Measurements from ENCODE around the gene GPR156. TPM values are rescaled to one million over a fixed set of nuclear protein-coding genes. Genes with fewer than 3 reads are reported as not detected.
"Not testable (repeated sequence)": the region's sequence is repeated elsewhere in the genome, so short reads cannot be mapped to it uniquely, and the experiment has no call there.

The GPR156 gene
- total RNA-seq, 1 experiment from 2014 or later, result 0.15 TPM

- H3K4me3 ChIP-seq (replicated peaks in 1 of 2; ENCODE audit: low read depth in 1 of 2, low read length in 2 of 2), result no peak overlapping the region
- H4K20me1 ChIP-seq (ENCODE audit: insufficient read depth), result no peaks in the 10 kb centered on the region; the same call in 1 of the 2 replicates
- peaks cover 3 to 15% of the 10 kb centered on the region in 2 experiments; a peak in 1 of 4 replicates for H3K36me3 ChIP-seq (ENCODE audit: control insufficient read depth in 1 of 2, insufficient read depth in 2 of 2, low read length in 2 of 2)
- H3K79me2 ChIP-seq (ENCODE audit: insufficient read depth, low read length), result no peaks in the 10 kb centered on the region
- ATAC-seq (no peak), DNase-seq (ENCODE audit: low read depth, low spot score) (no peak)
- BruUV-seq (replicated peaks), result no TSS peak
- no peak for TF ChIP-seq CBX3 (IDR thresholded peaks at IDR 0.05; ENCODE audit: low read depth)
- no peak for TF ChIP-seq SRF (IDR thresholded peaks at IDR 0.05; ENCODE audit: low read depth)
- TF ChIP-seq ZFX (IDR thresholded peaks at IDR 0.05), result no peak
- no peak for TF ChIP-seq CTCF (IDR thresholded peaks at IDR 0.05 in 2 of 3, conservative IDR thresholded peaks at IDR 0.05 in 1 of 3; ENCODE audit: borderline replicate concordance in 1 of 3, insufficient read depth in 1 of 3, low read depth in 2 of 3, low read length in 2 of 3)
- no peak for TF ChIP-seq FOSL1 (IDR thresholded peaks at IDR 0.05; ENCODE audit: low read depth)
- no peak for TF ChIP-seq SP1 (IDR thresholded peaks at IDR 0.05; ENCODE audit: low read depth)
- no peak for TF ChIP-seq JUND (IDR thresholded peaks at IDR 0.05)
- TF ChIP-seq EGR1 (IDR thresholded peaks at IDR 0.05; ENCODE audit: low read depth), result no peak
- RAD21 ChIA-PET (ENCODE audit: low non-redundant PET in 1 of 2, low total read pairs in 2 of 2, uncharacterized antibody in 2 of 2, unreplicated experiment in 2 of 2), result no interaction called here
- H2AFZ ChIP-seq (ENCODE audit: low read depth, low read length, poor library complexity, severe bottlenecking), result no peak overlapping the region
- POLR2A ChIA-PET, result no interaction called here
- H3K9me2 ChIP-seq (ENCODE audit: insufficient read depth), result no peaks in the 10 kb centered on the region
- H3K27ac ChIP-seq (ENCODE audit: low read depth, low read length), result no peak overlapping the region
- no peaks in the 10 kb centered on the region for H3K9me3 ChIP-seq (ENCODE audit: control insufficient read depth in 1 of 2, insufficient read depth in 1 of 2, low read depth in 1 of 2, low read length in 2 of 2)
- no peaks in the 10 kb centered on the region for H3K4me1 ChIP-seq (ENCODE audit: control insufficient read depth in 1 of 2, insufficient read depth in 2 of 2, low read length in 2 of 2)
- no peak overlapping the region for H3K9ac ChIP-seq (ENCODE audit: low read length)
- no peak overlapping the region for H3K4me2 ChIP-seq (ENCODE audit: low read length)
- intact Hi-C loops (cut with micrococcal nuclease), result no loop called here
- CTCF ChIA-PET, result no interaction called here
- no peaks in the 10 kb centered on the region for H3K27me3 ChIP-seq (ENCODE audit: insufficient read depth, low read length)
These were observed 39.2 kb upstream of the GPR156 start for GRCh38 chr3:120324190-120324589.

GRCh38 chr3:120323761-120324160 is 38.7 kb upstream of the GPR156 start:
- H3K4me2 ChIP-seq (ENCODE audit: low read length); H3K4me1 ChIP-seq (ENCODE audit: control insufficient read depth in 1 of 2, insufficient read depth in 2 of 2, low read length in 2 of 2); intact Hi-C loops (cut with micrococcal nuclease); H3K9me2 ChIP-seq (ENCODE audit: insufficient read depth); H3K9me3 ChIP-seq (ENCODE audit: control insufficient read depth in 1 of 2, insufficient read depth in 1 of 2, low read depth in 1 of 2, low read length in 2 of 2); H3K27ac ChIP-seq (ENCODE audit: low read depth, low read length); H3K79me2 ChIP-seq (ENCODE audit: insufficient read depth, low read length); H3K4me3 ChIP-seq (replicated peaks in 1 of 2; ENCODE audit: low read depth in 1 of 2, low read length in 2 of 2); POLR2A ChIA-PET; H2AFZ ChIP-seq (ENCODE audit: low read depth, low read length, poor library complexity, severe bottlenecking); RAD21 ChIA-PET (ENCODE audit: low non-redundant PET in 1 of 2, low total read pairs in 2 of 2, uncharacterized antibody in 2 of 2, unreplicated experiment in 2 of 2); CTCF ChIA-PET; DNase-seq (ENCODE audit: low read depth, low spot score); BruUV-seq (replicated peaks); H3K27me3 ChIP-seq (ENCODE audit: insufficient read depth, low read length); ATAC-seq; H4K20me1 ChIP-seq (ENCODE audit: insufficient read depth); H3K9ac ChIP-seq (ENCODE audit: low read length): not testable (repeated sequence)
- peaks cover 3 to 11% of the 10 kb centered on the region in 2 experiments; a peak in 1 of 4 replicates for H3K36me3 ChIP-seq (ENCODE audit: control insufficient read depth in 1 of 2, insufficient read depth in 2 of 2, low read length in 2 of 2)
